HepG2 (cell line): Measurements from ENCODE around the gene CDC42SE1. TPM values are rescaled to one million over a fixed set of nuclear protein-coding genes. Genes with fewer than 3 reads are reported as not detected.

ENCODE experiments used
- ARID5B ChIP-seq: IDR thresholded peaks from 2 replicates; pipeline ENCODE4 v1.4.0; 2020; ENCODE audit warnings: mild to moderate bottlenecking, missing genetic modification reagents
- BCL6 ChIP-seq: IDR thresholded peaks from 2 replicates; pipeline ENCODE4 v1.6.1; 2016; ENCODE audit warnings: missing genetic modification reagents, missing compliant biosample characterization
- DMAP1 ChIP-seq: IDR thresholded peaks from 2 replicates; pipeline ENCODE4 v1.6.1; 2016
- GATAD2A ChIP-seq: IDR thresholded peaks from 2 replicates; pipeline ENCODE4 v1.6.1; 2016
- HNF1A ChIP-seq, 2 experiments: sonication (generic) in 1 of 2; formaldehyde crosslinking in 1 of 2; IDR thresholded peaks; 2 replicates each; pipeline versions ENCODE4 v1.4.0 to v1.6.1; 2016 to 2020; ENCODE audit warnings: borderline replicate concordance in 1 of 2, low read depth in 1 of 2, mild to moderate bottlenecking in 1 of 2, missing genetic modification reagents in 1 of 2
- HOXA5 ChIP-seq: sonication (generic); formaldehyde crosslinking; IDR thresholded peaks from 2 replicates; pipeline ENCODE4 v1.4.0; 2020; ENCODE audit warnings: missing genetic modification reagents
- MAFF ChIP-seq: IDR thresholded peaks from 2 replicates; pipeline ENCODE4 v1.6.1; 2011; ENCODE audit warnings: low read depth, low read length, improper control_type of control experiment
- MEF2D ChIP-seq: sonication (generic); formaldehyde crosslinking; IDR thresholded peaks from 2 replicates; pipeline ENCODE4 v1.5.1; 2020; ENCODE audit warnings: mild to moderate bottlenecking, missing genetic modification reagents
- NCOR1 ChIP-seq: fragments of 200-600 bp; sonication (generic); IDR thresholded peaks from 2 replicates; pipeline ENCODE4 v1.7.0; 2017; ENCODE audit warnings: antibody characterized with exemption, low read length, borderline replicate concordance
- PITX1 ChIP-seq: sonication (generic); formaldehyde crosslinking; IDR thresholded peaks from 2 replicates; pipeline ENCODE4 v1.5.1; 2020; ENCODE audit warnings: mild to moderate bottlenecking, missing genetic modification reagents
- RARA ChIP-seq: IDR thresholded peaks from 2 replicates; pipeline ENCODE4 v1.6.1; 2016; ENCODE audit warnings: missing genetic modification reagents, missing compliant biosample characterization
- SOX6 ChIP-seq, 2 experiments: fragments of 450-650 bp in 1 of 2; sonication (generic) in 1 of 2; formaldehyde crosslinking in 1 of 2; IDR thresholded peaks; 2 replicates each; pipeline versions ENCODE4 v1.4.0 to v1.6.1; 2017 to 2020; ENCODE audit warnings: antibody characterized with exemption in 1 of 2, mild to moderate bottlenecking in 1 of 2, missing genetic modification reagents in 1 of 2
- TAF1 ChIP-seq: sonication (generic); formaldehyde crosslinking; IDR thresholded peaks from 2 replicates; pipeline ENCODE4 v1.4.0; 2020; ENCODE audit warnings: missing genetic modification reagents
- TARDBP ChIP-seq: sonication (generic); formaldehyde crosslinking; IDR thresholded peaks from 2 replicates; pipeline ENCODE4 v1.8.0; 2022; ENCODE audit warnings: mild to moderate bottlenecking, missing genetic modification reagents
- ZNF160 ChIP-seq: sonication (generic); formaldehyde crosslinking; IDR thresholded peaks from 2 replicates; pipeline ENCODE4 v1.8.0; 2022; ENCODE audit warnings: mild to moderate bottlenecking, inconsistent platforms, missing genetic modification reagents
- ZNF180 ChIP-seq: sonication (generic); formaldehyde crosslinking; IDR thresholded peaks from 2 replicates; pipeline ENCODE4 v1.4.0; 2020; ENCODE audit warnings: low read depth, missing genetic modification reagents, borderline replicate concordance
- ZNF780A ChIP-seq: sonication (generic); formaldehyde crosslinking; IDR thresholded peaks from 2 replicates; pipeline ENCODE4 v1.8.0; 2022; ENCODE audit warnings: mild to moderate bottlenecking, missing genetic modification reagents, moderate library complexity
- ZNF816 ChIP-seq: sonication (generic); formaldehyde crosslinking; IDR thresholded peaks from 2 replicates; pipeline ENCODE4 v1.8.0; 2022; ENCODE audit warnings: missing genetic modification reagents, mild to moderate bottlenecking, borderline replicate concordance
- polyA plus RNA-seq, 8 experiments: library from polyadenylated mRNA; depleted of rRNA in 3 of 8; stranded (reverse) in 7 of 8; unstranded in 1 of 8; fragments of >200 nt; fragmentation: Illumina TruSeq in 4 of 8; extraction: Trizol in 4 of 8; gene quantifications; 2 replicates each; pipeline versions ENCODE4 v1.2.1 to v1.2.3, GENCODE V29; 2011 to 2016; ENCODE audit warnings: low read depth in 4 of 8, missing spikeins in 1 of 8, mixed read lengths in 1 of 8; ENCODE audit not compliant: insufficient read depth in 1 of 8
- total RNA-seq, 5 experiments: library from RNA; depleted of rRNA; stranded (reverse); fragments of >200 nt; fragmentation: Illumina TruSeq; extraction: Trizol; gene quantifications; 2 replicates each; pipeline ENCODE4 v1.2.3, GENCODE V29; 2016; ENCODE audit warnings: low read depth in 1 of 5
- TF ChIP-seq, protein P1 (sequence below): sonication (generic); formaldehyde crosslinking; IDR thresholded peaks from 2 replicates; pipeline ENCODE4 v1.4.0; 2020; ENCODE audit warnings: mild to moderate bottlenecking, low read depth, missing genetic modification reagents

CDC42SE1 gene
- total and polyA plus RNA-seq, 2 of the 13 experiments (the other 11 are each of a cell fraction or from before 2014, with no cell fraction given), result 17.6 to 17.9 TPM

DNA sequence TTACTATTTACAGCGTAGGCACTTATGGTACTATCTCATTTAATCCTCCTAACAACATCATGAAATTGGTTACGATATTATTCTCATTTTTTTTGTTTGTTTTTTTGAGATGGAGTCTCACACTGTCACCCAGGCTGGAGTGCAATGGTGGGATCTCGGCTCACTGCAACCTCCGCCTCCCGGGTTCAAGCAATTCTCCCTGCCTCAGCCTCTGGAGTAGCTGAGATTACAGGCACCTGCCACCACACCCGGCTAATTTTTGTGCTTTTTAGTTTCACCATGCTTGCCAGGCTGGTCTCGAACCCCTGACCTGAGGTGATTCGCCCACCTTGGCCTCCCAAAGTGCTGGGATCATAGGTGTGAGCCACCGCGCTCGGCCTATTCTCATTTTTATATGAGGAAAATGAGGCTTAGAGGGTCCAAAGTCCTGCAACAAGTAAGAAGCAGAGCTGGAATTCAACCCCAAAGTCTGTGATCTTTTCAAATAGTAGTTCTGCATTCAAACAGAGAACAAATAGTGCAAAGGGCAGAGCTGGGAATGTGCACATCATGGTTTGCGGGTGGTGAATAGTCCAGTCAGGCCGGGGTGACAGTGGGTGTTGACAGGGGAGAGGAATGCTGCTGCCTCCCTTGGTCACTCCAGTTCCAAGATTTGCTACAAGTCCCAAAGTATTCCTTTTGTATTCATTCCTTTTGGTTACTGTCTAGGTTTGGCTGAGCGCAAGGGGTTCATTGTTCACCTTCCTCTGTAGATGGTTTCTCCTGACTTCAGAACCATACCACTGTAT is 46.5 kb downstream of the CDC42SE1 start (continued):
- TF ChIP-seq HNF1A (IDR thresholded peaks at IDR 0.05; ENCODE audit: low read depth) (0 out of 2 replicates have a peak, but pooled peaks have one; percentile 19), HNF1A (CRISPR knock-in tag; IDR thresholded peaks at IDR 0.05; ENCODE audit: borderline replicate concordance) (peak; percentile 64; the same call in 1 of the 2 replicates), MAFF (peak; percentile 47), ZNF780A (CRISPR knock-in tag) (no peak), TARDBP (CRISPR knock-in tag) (peak; percentile 83), HOXA5 (CRISPR knock-in tag) (peak; percentile 76; the same call in 1 of the 2 replicates), MEF2D (peak; percentile 58), RARA (peak; percentile 80), GATAD2A (peak; percentile 87), DMAP1 (CRISPR knock-in tag) (0 out of 2 replicates have a peak, but pooled peaks have one; percentile 63), NCOR1 (peak; percentile 98), ZNF160 (CRISPR knock-in tag) (0 out of 2 replicates have a peak, but pooled peaks have one; percentile 42), ZNF180 (no peak), ARID5B (CRISPR knock-in tag) (peak; percentile 91), PITX1 (CRISPR knock-in tag) (0 out of 2 replicates have a peak, but pooled peaks have one; percentile 47), BCL6 (CRISPR knock-in tag) (peak; percentile 54), TAF1 (CRISPR knock-in tag) (peak; percentile 47; the same call in 1 of the 2 replicates), SOX6 (IDR thresholded peaks at IDR 0.05) (no peak), SOX6 (CRISPR knock-in tag; IDR thresholded peaks at IDR 0.05) (peak; percentile 92), ZNF816 (CRISPR knock-in tag) (0 out of 2 replicates have a peak, but pooled peaks have one; percentile 21)
- TF ChIP-seq, protein P1, sequence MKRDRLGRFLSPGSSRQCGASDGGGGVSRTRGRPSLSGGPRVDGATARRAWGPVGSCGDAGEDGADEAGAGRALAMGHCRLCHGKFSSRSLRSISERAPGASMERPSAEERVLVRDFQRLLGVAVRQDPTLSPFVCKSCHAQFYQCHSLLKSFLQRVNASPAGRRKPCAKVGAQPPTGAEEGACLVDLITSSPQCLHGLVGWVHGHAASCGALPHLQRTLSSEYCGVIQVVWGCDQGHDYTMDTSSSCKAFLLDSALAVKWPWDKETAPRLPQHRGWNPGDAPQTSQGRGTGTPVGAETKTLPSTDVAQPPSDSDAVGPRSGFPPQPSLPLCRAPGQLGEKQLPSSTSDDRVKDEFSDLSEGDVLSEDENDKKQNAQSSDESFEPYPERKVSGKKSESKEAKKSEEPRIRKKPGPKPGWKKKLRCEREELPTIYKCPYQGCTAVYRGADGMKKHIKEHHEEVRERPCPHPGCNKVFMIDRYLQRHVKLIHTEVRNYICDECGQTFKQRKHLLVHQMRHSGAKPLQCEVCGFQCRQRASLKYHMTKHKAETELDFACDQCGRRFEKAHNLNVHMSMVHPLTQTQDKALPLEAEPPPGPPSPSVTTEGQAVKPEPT (CRISPR knock-in tag), result no peak
